Measurements from ENCODE around the gene KRTAP5-1.
A peak's percentile ranks its signal among the peaks of the same experiment; 100 is the strongest.
"Not testable (repeated sequence)": the region's sequence is repeated elsewhere in the genome, so short reads cannot be mapped to it uniquely, and the experiment has no call there.

Gene KRTAP5-1

GRCh38 chr11:1584661-1585370, at the start of gene KRTAP5-1:
TSS of gene KRTAP5-1 (minus strand) at chr11:1585283. CDS start at chr11:1585249, 34 bp downstream.
- not testable (repeated sequence) for DNase-seq (ENCODE audit: low read depth in 3 of 3)

DNA sequence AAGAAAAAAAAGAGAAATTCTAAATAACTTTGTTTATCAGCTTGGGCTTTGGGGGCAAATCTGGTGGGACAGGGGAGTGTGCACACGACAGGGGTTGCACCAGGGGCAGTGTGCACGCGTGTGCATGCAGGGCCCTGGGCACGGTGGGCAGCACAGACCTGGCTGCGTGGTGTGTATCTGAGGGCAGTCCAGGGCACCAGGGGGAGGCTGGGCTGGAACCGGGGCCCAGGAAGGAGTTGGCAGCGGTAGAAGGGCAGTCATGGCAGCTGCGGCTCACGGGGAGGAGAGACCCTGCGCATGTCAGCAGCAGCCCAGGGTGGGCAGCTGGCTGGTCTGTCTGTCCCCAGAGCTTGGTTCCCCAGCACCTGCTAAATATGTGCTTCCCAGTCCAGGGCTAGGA, 48.8 kb upstream of the KRTAP5-1 start:
- no peak for DNase-seq (ENCODE audit: low read depth in 3 of 3)

- no peak for DNase-seq (ENCODE audit: low read depth in 3 of 3)
Observed at GRCh38 chr11:1632053-1632714, 47.1 kb upstream of the KRTAP5-1 start.

GRCh38 chr11:1631066-1631568, 46.0 kb upstream of the KRTAP5-1 start:
- no peak for DNase-seq (ENCODE audit: low read depth in 3 of 3)

DNA sequence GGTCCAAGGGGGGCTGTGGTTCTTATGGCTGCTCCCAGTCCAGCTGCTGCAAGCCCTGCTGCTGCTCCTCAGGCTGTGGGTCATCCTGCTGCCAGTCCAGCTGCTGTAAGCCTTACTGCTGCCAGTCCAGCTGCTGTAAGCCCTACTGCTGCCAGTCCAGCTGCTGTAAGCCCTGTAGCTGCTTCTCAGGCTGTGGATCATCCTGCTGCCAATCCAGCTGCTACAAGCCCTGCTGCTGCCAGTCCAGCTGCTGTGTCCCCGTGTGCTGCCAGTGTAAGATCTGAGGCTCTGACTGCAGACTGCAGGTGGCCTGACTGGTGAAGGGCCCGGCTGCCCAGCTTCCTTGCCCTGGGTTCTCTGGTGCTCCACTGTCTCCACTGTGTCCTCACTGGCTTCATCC, 45.2 kb upstream of the KRTAP5-1 start:
- DNase-seq (ENCODE audit: low read depth in 3 of 3): no peak

DNA sequence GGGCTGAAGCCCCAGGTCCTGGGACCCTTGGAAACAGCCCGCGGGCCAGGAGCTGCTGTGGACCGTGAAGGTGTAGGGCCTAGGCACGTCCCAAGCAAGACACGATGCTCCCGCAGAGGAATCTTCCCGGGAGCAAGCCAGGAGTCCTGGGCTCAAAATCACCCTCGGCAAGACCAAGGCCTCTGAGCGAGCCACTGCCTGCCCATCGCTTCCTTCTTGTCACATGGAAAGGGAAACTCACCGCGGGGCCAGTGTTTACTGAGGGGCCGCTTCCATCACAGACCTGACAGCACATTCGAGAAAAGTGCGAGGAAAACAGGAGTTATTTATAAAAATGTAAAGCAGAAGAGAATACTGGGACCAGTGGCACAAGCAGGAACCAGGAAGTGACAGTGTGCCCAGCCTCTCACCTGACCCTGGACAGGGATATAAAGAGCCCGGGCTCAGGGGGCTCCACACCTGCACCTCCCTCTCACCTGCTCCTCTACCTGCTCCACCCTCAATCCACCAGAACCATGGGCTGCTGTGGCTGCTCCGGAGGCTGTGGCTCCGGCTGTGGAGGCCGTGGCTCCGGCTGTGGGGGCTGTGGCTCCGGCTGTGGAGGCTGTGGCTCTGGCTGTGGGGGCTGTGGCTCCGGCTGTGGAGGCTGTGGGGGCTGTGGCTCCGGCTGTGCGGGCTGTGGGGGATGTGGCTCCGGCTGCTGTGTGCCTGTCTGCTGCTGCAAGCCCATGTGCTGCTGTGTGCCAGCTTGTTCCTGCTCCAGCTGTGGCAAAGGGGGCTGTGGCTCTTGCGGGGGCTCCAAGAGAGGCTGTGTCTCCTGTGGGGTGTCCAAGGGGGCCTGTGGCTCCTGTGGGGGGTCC, 44.5 kb upstream of the KRTAP5-1 start, which contains the start of gene KRTAP5-5:
Gene KRTAP5-5 (plus strand): TSS at position 450 of the 860 bp plus-strand sequence. CDS start 66 bp downstream, at position 516.
- no peak for DNase-seq (ENCODE audit: low read depth in 3 of 3)

DNA sequence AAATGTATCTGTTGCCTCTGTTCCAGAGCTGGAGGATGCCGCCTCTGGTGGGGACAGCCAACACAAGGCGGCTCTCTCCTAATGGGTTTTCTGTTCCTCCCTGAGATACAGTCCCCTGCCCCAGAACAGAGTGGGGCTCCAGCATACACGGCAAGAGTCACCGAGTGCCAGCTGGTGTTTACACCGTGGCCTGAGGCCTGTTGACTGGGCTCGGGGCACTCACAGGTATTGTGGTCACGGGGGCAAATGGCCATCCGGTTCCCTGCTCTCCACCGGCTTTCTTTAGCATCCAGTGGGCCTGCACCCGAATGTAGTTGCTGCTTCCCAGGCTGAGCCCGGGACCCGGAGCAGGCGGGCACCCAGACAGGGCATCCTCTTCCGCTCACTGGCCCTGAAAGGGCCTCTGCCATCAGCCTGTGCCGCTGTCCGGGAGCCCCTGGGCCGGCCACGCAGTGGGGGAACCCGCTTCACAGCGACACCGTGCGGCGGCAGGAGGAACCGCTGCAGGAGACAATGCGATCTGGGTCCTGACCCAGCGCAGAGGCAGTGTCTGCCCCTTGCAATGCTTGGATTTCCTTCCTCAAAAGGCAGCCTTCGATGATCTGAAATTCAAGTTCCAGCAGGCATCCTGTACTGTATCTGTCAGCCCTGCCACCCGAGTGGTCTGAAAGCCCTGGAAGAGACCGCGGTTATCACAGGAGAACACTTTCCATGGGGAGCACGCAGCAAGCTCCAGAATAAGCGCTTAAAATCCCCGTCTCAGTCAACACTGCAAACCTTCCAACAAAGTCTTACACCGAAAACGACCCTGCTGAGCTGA, 43.6 kb upstream of the KRTAP5-1 start:
- peak; percentile 28 to 48 (median 34) for DNase-seq (ENCODE audit: low read depth in 3 of 3)

DNA sequence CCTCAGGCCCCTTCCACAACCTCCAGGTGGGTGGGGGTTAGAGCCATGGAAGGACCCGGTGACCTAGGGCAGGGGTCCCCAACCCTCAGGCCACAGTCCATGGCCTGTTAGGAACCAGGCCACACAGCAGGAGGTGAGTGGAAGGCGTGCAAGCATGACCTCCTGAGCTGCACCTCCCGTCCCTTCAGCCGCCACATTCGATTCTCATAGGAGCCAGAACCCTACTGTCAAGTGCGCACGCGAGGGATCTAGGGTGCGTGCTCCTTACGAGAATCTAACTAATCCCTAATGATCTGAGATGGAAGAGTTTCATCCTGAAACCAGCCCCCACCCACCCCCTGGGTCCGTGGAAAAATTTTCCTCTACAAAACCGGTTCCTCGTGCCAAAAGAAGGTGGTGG, 40.5 kb upstream of the KRTAP5-1 start:
- no peak for DNase-seq (ENCODE audit: low read depth in 3 of 3)

GRCh38 chr11:1624621-1625020, 39.5 kb upstream of the KRTAP5-1 start:
- DNase-seq (ENCODE audit: low read depth in 3 of 3): no peak

DNA sequence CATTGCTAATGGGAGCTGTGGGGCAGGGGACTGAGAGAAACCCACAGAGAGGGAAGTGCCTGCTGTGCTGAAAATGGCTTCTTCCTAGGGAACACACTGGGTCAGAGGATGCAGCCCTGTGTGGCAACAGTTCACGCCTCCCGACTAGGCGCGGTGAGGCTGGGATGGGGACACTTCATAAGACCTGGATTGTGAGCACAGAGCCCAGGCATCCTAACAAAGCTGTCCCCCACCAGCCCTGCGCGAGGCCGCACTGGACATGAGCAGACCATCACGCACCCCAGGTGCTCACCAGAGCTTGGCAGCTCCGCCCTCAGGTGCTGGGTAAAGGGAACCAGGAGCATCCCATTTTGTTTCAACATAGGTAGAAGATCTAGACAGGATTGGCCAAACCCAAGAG, 38.6 kb upstream of the KRTAP5-1 start:
- no peak for DNase-seq (ENCODE audit: low read depth in 3 of 3)

GRCh38 chr11:1622086-1622485, 37.0 kb upstream of the KRTAP5-1 start, which contains the start of gene KRTAP5-4:
TSS of gene KRTAP5-4 (minus strand) at chr11:1622138. CDS start at chr11:1622093, 45 bp downstream.
- no peak for DNase-seq (ENCODE audit: low read depth in 3 of 3)

DNA sequence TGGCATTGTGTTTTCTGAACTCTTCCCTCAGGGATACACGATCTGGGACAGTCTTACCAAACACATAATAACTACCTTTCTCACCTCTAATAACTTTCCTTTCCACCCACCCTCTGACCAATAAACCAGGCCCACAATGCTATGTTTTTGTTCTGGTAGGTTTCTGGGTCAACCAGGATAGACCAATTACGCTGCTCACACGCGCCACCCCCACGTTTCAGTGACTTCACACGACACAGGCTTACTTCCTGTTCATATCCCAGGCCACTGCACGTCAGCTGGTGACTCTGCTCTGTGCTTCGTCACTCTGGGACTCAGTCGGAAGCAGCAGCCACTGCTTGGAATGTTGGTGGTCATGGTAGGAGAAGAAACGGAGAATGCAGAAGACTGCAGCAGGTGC, 34.4 kb upstream of the KRTAP5-1 start:
- DNase-seq (ENCODE audit: low read depth in 3 of 3): peak in 1 of 3 experiments; percentile 11

DNA sequence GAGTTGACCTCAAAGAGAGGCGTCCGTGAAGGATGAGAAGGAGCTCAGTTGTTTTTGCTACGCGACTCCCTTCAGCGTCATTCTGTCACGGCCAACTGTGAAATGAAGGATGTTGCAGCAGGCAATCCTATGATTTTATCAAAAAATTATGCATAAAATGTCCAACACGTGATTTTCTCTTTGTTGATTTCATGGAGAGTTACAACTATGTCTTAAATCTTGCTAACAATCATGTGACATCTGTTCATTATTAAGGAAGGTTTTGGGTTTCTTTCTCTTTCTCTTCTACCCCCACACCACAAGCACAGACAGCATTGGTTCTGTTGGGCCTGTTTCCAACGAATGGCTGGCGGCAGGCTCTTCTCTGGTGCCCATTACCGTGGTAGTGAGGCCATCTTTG, 33.1 kb upstream of the KRTAP5-1 start:
- DNase-seq (ENCODE audit: low read depth in 3 of 3): no peak

GRCh38 chr11:1608363-1608762, 23.3 kb upstream of the KRTAP5-1 start, which contains the start of gene KRTAP5-3:
TSS of gene KRTAP5-3 (minus strand) at chr11:1608463. CDS start at chr11:1608385, 78 bp downstream.
- no peak for DNase-seq (ENCODE audit: low read depth in 3 of 3)

- DNase-seq (ENCODE audit: low read depth in 3 of 3): not testable (repeated sequence)
Observed at GRCh38 chr11:1607901-1608300, 22.8 kb upstream of the KRTAP5-1 start.

GRCh38 chr11:1607156-1607845, 22.2 kb upstream of the KRTAP5-1 start:
- DNase-seq (ENCODE audit: low read depth in 3 of 3): not testable (repeated sequence)

DNA sequence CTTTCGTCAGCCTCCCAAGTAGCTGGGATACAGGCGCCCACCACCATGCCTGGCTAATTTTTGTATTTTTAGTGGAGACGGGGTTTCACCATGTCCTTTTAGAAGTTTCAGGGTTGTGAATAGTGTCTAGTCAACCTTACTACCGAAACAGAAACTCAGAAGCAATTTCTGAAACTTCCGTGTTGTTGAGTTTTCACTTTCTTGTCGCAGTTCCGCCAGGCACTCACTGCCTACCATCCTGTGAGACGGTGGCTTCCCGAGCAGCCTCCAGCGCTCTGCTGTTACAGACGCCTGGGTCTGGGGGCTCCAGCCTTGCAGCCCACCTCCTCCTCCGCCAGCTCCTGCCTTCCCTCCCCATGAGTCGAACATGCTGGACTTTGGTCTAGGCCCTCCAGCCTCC, 20.8 kb upstream of the KRTAP5-1 start:
- not testable (repeated sequence) for DNase-seq (ENCODE audit: low read depth in 3 of 3)

GRCh38 chr11:1604711-1605110, 19.6 kb upstream of the KRTAP5-1 start:
- DNase-seq (ENCODE audit: low read depth in 3 of 3): no peak

GRCh38 chr11:1604181-1604580, 19.1 kb upstream of the KRTAP5-1 start:
- DNase-seq (ENCODE audit: low read depth in 3 of 3): no peak

DNA sequence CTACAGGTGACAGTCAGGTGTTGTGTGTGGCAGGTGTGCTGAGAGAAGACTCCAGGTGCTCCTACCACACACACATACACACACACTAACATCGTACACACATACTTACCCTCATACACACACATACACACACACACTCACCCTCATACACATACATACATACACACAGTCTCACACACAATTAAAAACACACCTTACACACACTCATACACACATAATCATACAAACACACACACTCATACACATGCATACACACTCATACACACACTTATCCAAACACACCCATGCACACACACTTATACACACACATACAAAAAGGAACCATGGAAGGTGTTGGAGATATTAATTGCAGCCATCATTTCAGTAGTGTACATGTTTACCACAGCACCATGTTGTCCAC, 18.5 kb upstream of the KRTAP5-1 start:
- DNase-seq (ENCODE audit: low read depth in 3 of 3): no peak
